Hepatocyte (in vitro differentiated cells): ENCODE results near the gene WDR46. TPM values are rescaled to one million over a fixed set of nuclear protein-coding genes. Genes with fewer than 3 reads are reported as not detected.

Experiments
- DNase-seq: peaks from one replicate; pipeline ENCODE4 v3.0.0-alpha.2; 2016; ENCODE audit warnings: low spot score
- H2AFZ ChIP-seq: fragments of 200-600 bp; sonication (generic); 2 replicates; pipeline ENCODE4 v1.6.0; 2016; ENCODE audit warnings: antibody characterized with exemption, mild to moderate bottlenecking
- H3K27ac ChIP-seq: fragments of 200-600 bp; sonication (generic); 2 replicates; pipeline ENCODE4 v1.5.1; 2016; ENCODE audit warnings: mild to moderate bottlenecking
- H3K27me3 ChIP-seq: fragments of 200-600 bp; sonication (generic); 2 replicates; pipeline ENCODE4 v1.6.1; 2016
- H3K36me3 ChIP-seq: fragments of 200-600 bp; sonication (generic); replicated peaks from 2 replicates; pipeline ENCODE4 v1.5.1; 2016; ENCODE audit warnings: low read depth; ENCODE audit not compliant: insufficient read depth
- H3K4me1 ChIP-seq: fragments of 200-600 bp; sonication (generic); 2 replicates; pipeline ENCODE4 v1.5.1; 2016; ENCODE audit warnings: mild to moderate bottlenecking, moderate library complexity; ENCODE audit not compliant: insufficient read depth
- H3K4me2 ChIP-seq: fragments of 200-600 bp; sonication (generic); 2 replicates; pipeline ENCODE4 v1.6.0; 2016
- H3K4me3 ChIP-seq: fragments of 200-600 bp; sonication (generic); 2 replicates; pipeline ENCODE4 v1.5.1; 2016; ENCODE audit warnings: mild to moderate bottlenecking
- H3K79me2 ChIP-seq: fragments of 200-600 bp; sonication (generic); 2 replicates; pipeline ENCODE4 v1.6.0; 2017; ENCODE audit warnings: mild to moderate bottlenecking
- H3K9me2 ChIP-seq: fragments of 200-600 bp; sonication (generic); replicated peaks from 2 replicates; pipeline ENCODE4 v1.6.0; 2017; ENCODE audit warnings: mild to moderate bottlenecking; ENCODE audit not compliant: insufficient read depth
- H3K9me3 ChIP-seq: fragments of 200-600 bp; sonication (generic); 2 replicates; pipeline ENCODE4 v1.5.1; 2016; ENCODE audit warnings: low read depth, mild to moderate bottlenecking
- H4K20me1 ChIP-seq: fragments of 200-600 bp; sonication (generic); 2 replicates; pipeline ENCODE4 v1.6.0; 2016; ENCODE audit warnings: mild to moderate bottlenecking; ENCODE audit not compliant: insufficient read depth, poor library complexity, severe bottlenecking
- CTCF ChIP-seq: fragments of 200-600 bp; sonication (generic); IDR thresholded peaks from 2 replicates; pipeline ENCODE4 v1.5.1; 2016; ENCODE audit warnings: antibody characterized with exemption, mild to moderate bottlenecking; ENCODE audit not compliant: poor library complexity
- EZH2 ChIP-seq: fragments of 200-600 bp; sonication (generic); IDR thresholded peaks from 2 replicates; pipeline ENCODE4 v1.6.1; 2016; ENCODE audit warnings: antibody characterized with exemption, mild to moderate bottlenecking, borderline replicate concordance
- EZH2phosphoT487 ChIP-seq: fragments of 200-600 bp; sonication (generic); IDR thresholded peaks from one replicate; pipeline ENCODE4 v1.6.1; 2018; ENCODE audit warnings: antibody characterized with exemption, mild to moderate bottlenecking, low read depth, moderate library complexity; ENCODE audit not compliant: unreplicated experiment, severe bottlenecking
- WGBS: methylation state at CpG from one replicate; pipeline ENCODE4 v1.1.6; 2016; ENCODE audit warnings: low lambda C conversion rate; ENCODE audit errors: missing lambda C conversion rate; 5-methylcytosine and 5-hydroxymethylcytosine counted together
- polyA plus RNA-seq: library from polyadenylated mRNA; unstranded; fragments of >200 nt; fragmentation: Nextera tagmentation; extraction: Ambion mirVana; gene quantifications from 2 replicates; pipeline ENCODE4 v1.2.1, GENCODE V29; 2016
- total RNA-seq: library from RNA; depleted of rRNA; stranded (reverse); fragments of >200 nt; gene quantifications from 2 replicates; pipeline ENCODE4 v1.2.3, GENCODE V29; 2014

WDR46 gene
- total and polyA plus RNA-seq, 2 experiments from 2014 or later: 51.1 to 84.2 TPM

GRCh38 chr6:33295621-33296369 lies 6.8 kb upstream of the WDR46 start:
- Histone ChIP-seq H3K4me1 (peaks cover 11% of the 10 kb centered on the region), H3K4me3 (no peak overlapping the region), H3K79me2 (peaks cover 33% of the 10 kb centered on the region), H4K20me1 (peaks cover 5% of the 10 kb centered on the region), H3K27ac (no peak overlapping the region), H3K27me3 (no peaks in the 10 kb centered on the region), H3K9me2 (no peaks in the 10 kb centered on the region), H3K36me3 (no peaks in the 10 kb centered on the region), H3K4me2 (no peak overlapping the region), H2AFZ (no peak overlapping the region), H3K9me3 (no peaks in the 10 kb centered on the region)
- WGBS: 88% methylated on average over 13 of the region's 15 CpGs
- TF ChIP-seq EZH2 (no peak), CTCF (no peak), EZH2phosphoT487 (no peak)
- DNase-seq: no peak

GRCh38 chr6:33294086-33294823 lies 5.2 kb upstream of the WDR46 start:
- TF ChIP-seq CTCF (no peak), EZH2phosphoT487 (no peak)
- Histone ChIP-seq H3K4me2 (no peak overlapping the region), H3K27me3 (no peaks in the 10 kb centered on the region), H3K27ac (no peak overlapping the region), H3K4me3 (no peak overlapping the region), H3K9me2 (no peaks in the 10 kb centered on the region), H3K4me1 (peaks cover 13% of the 10 kb centered on the region), H3K79me2 (peaks cover 37% of the 10 kb centered on the region), H4K20me1 (no peaks in the 10 kb centered on the region), H2AFZ (no peak overlapping the region), H3K36me3 (no peaks in the 10 kb centered on the region), H3K9me3 (no peaks in the 10 kb centered on the region)
- no peak for DNase-seq
- WGBS: 73% methylated on average over 10 of the region's 10 CpGs

- WGBS: 94% methylated on average over 16 of the region's 16 CpGs
- H3K4me2 ChIP-seq: no peak overlapping the region
- no peak overlapping the region for H3K27ac ChIP-seq
- peaks cover 16% of the 10 kb centered on the region for H3K4me1 ChIP-seq
- H3K9me3 ChIP-seq: no peaks in the 10 kb centered on the region
- H3K4me3 ChIP-seq: no peak overlapping the region
- no peaks in the 10 kb centered on the region for H4K20me1 ChIP-seq
- no peaks in the 10 kb centered on the region for H3K36me3 ChIP-seq
- no peaks in the 10 kb centered on the region for H3K27me3 ChIP-seq
- H3K79me2 ChIP-seq: peaks cover 39% of the 10 kb centered on the region
- H2AFZ ChIP-seq: no peak overlapping the region
- TF ChIP-seq EZH2 (no peak), CTCF (no peak)
- no peak for DNase-seq
- H3K9me2 ChIP-seq: no peaks in the 10 kb centered on the region
These were observed 4.1 kb upstream of the WDR46 start for GRCh38 chr6:33292996-33293682.
